Retinal pigment epithelial cell (primary cell): ENCODE measurements around the gene FAM163B.

Experiments used
- DNase-seq: peaks from one replicate; pipeline ENCODE4 v3.0.0-alpha.2; 2010; ENCODE audit warnings: low read depth
- H3K4me3 ChIP-seq: 2 replicates; pipeline ENCODE4 v1.5.1; 2011; ENCODE audit warnings: mild to moderate bottlenecking, low read length, control low read depth, moderate library complexity
- TF ChIP-seq, protein P1 (sequence below): conservative IDR thresholded peaks from 2 replicates; pipeline ENCODE4 v1.5.1; 2011; ENCODE audit warnings: low read depth, low read length, control low read depth, inconsistent platforms

The FAM163B gene

DNA sequence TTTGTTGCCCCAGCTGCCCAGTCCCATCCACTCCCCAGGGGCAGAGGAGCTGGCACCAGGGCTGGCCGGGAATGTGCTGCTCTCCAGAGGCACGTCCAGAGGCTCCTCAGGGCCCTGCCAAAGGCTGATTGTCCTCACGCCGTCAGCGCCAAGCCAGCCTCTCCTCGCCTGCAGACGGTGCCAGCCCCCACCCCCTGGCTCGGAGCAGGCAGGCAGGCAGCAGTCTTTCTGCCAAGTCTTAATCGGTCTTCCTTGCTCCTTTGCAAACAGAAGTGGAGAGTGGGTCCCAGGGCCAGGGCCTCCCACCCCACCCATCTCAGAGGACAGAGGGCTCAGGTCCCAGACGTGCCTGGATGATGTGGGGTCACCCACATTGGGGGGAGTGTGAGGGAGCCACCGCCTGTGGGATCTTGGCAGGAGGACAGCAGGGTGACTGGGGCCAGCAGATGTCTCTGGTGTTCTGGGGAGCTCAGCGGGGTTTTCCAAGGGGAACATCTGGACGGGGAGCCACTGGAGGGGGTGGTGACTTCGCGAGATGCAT, 36.3 kb downstream of the FAM163B start:
- H3K4me3 ChIP-seq = no peak overlapping the region
- DNase-seq = no peak
- TF ChIP-seq, protein P1, sequence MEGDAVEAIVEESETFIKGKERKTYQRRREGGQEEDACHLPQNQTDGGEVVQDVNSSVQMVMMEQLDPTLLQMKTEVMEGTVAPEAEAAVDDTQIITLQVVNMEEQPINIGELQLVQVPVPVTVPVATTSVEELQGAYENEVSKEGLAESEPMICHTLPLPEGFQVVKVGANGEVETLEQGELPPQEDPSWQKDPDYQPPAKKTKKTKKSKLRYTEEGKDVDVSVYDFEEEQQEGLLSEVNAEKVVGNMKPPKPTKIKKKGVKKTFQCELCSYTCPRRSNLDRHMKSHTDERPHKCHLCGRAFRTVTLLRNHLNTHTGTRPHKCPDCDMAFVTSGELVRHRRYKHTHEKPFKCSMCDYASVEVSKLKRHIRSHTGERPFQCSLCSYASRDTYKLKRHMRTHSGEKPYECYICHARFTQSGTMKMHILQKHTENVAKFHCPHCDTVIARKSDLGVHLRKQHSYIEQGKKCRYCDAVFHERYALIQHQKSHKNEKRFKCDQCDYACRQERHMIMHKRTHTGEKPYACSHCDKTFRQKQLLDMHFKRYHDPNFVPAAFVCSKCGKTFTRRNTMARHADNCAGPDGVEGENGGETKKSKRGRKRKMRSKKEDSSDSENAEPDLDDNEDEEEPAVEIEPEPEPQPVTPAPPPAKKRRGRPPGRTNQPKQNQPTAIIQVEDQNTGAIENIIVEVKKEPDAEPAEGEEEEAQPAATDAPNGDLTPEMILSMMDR = no peak

DNA sequence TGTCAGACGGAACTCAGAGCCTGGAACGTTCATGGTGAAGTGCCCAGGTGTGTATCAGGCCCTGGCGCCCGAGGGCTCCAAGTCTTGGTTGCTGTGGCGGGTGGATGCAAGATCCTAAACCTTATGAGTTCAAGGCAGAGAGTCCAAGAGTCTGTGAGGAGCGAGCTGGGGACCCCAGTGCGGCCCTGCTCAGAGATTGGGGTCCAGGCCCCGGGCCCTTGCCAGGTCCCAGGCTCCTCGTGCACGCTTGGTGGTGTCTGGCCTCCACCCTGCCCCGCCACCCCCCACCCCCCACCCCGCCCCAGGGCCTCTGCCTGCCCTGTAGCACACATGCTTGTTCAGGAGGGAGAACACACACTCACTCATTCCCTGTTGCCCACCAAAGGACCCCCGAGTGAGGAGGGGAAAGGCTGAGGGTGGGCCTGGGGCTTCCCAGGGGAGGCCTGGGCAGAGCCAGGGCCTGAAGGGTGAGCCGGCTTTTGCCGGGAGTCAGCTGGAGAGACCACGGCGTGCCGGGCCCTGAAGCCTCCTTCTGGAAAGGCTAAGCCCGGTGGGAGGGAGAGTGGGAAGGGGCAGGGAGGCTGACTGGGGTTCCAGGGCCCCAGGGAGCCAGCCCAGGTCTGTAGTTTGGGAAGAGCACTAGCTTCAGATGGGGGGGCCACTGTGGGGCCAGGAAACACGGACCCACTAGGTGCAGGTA, 37.1 kb downstream of the FAM163B start:
- TF ChIP-seq, protein P1 = no peak

DNA sequence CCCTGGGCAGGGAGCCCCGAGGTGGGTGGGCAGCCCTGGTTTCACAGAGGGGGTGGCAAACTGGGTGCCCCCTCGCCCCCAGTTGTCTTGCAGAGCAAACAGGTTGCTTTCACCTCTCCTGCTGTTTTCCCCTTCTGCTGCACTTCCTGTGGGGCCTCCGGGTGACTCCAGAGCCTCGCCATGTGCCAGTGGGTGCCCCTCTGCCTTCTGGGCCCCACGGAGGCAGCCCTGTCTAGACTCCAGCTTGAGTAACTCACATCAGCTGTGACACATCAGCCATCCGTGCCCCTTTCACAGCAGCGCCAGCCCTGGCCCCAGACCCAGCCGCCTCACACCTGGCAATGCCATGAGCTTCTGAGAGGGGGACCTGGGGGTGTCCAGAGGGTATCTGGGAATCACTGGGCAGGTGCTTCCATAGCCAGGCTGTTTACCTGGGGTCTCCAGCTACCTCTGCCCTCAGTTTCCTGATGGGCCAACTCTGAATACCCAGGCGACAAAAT, 37.7 kb downstream of the FAM163B start:
- no peak for DNase-seq
- TF ChIP-seq, protein P1 = no peak
- H3K4me3 ChIP-seq = no peak overlapping the region

More for the DNA sequence above, 37.1 kb downstream of the FAM163B start:
- no peak overlapping the region for H3K4me3 ChIP-seq
- no peak for DNase-seq

DNA sequence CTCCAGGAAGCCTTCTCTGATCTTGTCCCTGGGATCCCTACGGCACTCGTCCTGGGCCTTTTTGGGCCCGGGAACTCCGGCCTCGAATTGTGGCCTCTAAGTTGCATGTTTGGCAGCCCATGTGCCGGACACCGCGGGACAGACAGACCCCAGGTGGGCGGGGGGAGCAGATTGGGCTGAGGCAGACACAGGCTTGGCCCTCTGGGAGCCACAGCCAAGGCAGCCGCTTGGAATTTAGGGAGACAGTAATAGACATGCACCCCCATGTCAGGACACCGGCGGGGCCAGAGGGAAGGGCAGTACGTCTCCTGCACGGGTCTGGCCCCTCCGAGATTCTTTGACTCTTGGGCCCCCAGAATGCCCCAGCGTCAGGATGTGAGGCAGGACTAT, 38.5 kb downstream of the FAM163B start:
- TF ChIP-seq, protein P1 = no peak
- no peak for DNase-seq
- no peak overlapping the region for H3K4me3 ChIP-seq

DNA sequence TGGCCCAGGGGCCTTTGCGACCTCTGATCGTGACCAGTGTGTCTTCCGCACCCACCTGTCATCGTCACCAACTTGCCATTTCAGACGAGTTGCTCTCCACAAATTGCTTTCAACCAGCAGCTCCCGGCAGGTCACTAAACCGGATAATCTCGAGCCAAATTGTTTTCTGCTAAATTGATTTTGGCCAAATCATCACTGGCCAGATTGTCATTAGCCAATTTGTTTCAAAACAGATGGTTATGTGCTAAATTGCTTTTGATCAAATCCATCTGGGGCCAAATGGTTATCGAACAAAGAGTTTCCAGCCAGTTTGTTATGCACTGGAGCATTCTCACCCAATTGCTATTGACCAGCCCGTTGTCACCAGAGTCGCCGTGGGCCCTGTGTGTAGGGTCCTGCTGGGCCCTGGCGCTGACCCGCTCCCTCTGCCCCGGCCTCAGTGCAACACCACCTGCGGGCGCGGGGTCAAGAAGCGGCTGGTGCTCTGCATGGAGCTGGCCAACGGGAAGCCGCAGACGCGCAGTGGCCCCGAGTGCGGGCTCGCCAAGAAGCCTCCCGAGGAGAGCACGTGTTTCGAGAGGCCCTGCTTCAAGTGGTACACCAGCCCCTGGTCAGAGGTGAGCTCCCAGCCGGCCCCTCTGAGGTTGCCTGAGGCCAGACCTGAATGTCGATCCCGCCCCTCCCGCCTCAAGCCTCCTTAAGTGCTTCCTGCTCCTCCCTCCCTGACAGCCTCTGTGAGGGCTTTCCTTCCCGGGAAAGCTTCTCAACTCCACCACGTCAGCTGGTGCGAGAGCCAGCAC, 39.1 kb downstream of the FAM163B start:
- no peak overlapping the region for H3K4me3 ChIP-seq
- no peak for DNase-seq
- TF ChIP-seq, protein P1 = no peak

DNA sequence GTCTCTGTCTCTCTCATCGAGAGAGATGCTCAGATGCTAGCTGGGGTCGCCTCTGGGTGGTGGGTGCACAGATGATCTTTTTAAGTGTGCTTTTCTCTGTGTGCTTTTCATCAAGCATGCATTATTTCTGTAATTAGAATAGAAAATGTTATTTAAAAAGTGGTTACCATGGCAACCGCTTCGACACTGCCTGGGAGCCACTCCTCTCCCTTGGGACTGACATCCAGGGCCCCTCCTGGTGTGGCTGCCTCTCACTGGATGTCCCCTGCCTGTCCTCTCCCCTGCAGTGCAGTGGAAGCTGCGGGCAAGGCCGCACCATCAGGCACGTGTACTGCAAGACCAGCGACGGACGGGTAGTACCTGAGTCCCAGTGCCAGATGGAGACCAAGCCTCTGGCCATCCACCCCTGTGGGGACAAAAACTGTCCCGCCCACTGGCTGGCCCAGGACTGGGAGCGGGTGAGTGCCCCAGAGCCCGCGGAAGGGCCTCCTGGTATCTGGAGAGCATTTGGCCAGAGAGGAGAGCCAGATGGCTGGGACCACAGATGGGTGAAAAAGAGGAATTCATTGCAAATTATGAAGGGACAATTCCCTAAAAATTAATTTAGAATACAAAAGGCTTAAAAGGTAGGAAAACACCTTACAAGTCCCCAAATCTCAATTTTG, 39.9 kb downstream of the FAM163B start:
- no peak overlapping the region for H3K4me3 ChIP-seq
- no peak for DNase-seq
- TF ChIP-seq, protein P1 = no peak
